ENCODE results near the gene GNB1L.
A peak's percentile ranks its signal among the peaks of the same experiment; 100 is the strongest.

GNB1L gene

DNA sequence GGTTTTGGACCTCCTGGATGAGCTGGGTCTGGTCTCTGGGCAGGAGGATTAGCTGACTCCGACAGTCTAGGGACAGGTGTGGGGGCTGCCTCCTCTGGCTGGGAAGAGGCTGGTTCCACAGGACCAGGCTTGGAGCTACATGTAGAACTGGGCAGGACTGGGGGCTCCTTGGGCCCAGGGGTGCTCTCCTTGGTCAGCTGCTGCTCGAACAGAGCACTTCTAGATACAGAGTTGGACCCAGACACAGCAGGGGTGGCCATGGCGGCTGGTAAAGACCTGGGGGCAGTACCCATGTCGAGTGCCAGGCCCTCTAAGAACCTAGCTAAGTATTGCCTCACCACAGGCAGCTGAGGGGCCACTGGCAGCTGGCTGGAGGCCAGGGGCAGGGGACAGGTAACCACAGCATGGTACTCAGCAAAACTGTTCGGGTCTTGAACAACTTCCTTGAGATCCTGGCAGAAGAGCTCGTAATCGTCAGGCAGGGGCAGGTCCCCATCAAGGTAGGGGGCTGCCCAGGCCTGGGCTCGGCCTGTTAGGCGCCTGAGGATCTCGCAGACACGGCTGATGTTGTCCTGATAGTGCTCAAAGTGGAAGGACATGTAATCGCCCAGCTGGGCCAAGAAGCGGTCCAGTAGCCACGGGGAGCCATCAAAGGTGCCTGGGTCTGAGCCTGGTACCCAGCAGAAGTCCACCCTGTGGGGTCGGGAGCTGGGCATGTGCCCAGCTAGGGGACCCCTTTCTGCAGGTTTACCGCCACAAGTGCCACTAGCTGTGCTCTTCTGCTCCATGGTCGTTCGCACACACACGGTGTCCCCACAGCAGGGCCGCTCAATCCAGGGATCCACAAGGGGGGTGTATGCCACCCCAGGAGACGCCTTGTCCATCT is 3.1 kb downstream of the GNB1L start:
- no CpG with 5 or more reads among the region's 21 CpGs for WGBS (ENCODE audit: extremely low coverage, insufficient coverage, insufficient read length)
- Histone ChIP-seq H4K12ac (ENCODE audit: low read depth, low read length) (no peak overlapping the region), H3K4ac (ENCODE audit: low read depth, low read length) (peak overlapping the region; percentile 22), H3K79me2 (ENCODE audit: control insufficient read depth, insufficient read depth, low read length, poor library complexity) (peaks cover 37% of the 10 kb centered on the region), H2BK5ac (ENCODE audit: low read depth, low read length, poor library complexity) (no peak overlapping the region), H2AK5ac (ENCODE audit: low read length) (peak overlapping the region; percentile 31), H2AFZ (ENCODE audit: insufficient read depth, low read length, poor library complexity) (no peak overlapping the region), H3K9ac (ENCODE audit: low read length) (no peak overlapping the region), H3K23ac (ENCODE audit: low read length) (no peak overlapping the region), H3K27ac (ENCODE audit: low read depth, low read length) (peak overlapping the region; percentile 77), H4K8ac (ENCODE audit: low read depth, low read length) (no peak overlapping the region), H3K4me2 (ENCODE audit: low read length) (no peak overlapping the region), H3K4me1 (ENCODE audit: control insufficient read depth in 1 of 2, insufficient read depth in 2 of 2, low read length in 2 of 2) (peaks cover 38 to 53% of the 10 kb centered on the region in 2 experiments), H3K4me3 (ENCODE audit: low read depth, low read length) (no peak overlapping the region), H2BK120ac (ENCODE audit: insufficient read depth, low read length, poor library complexity) (no peak overlapping the region), H3K14ac (ENCODE audit: low read length) (peak overlapping the region; percentile 38), H3K27me3 (ENCODE audit: insufficient read depth, low read length) (no peaks in the 10 kb centered on the region), H4K91ac (ENCODE audit: low read depth, low read length) (peak overlapping the region; percentile 9), H3K18ac (ENCODE audit: low read length) (peak overlapping the region; percentile 2), H3K9me3 (ENCODE audit: insufficient read depth, low read depth, low read length) (peaks cover 2% of the 10 kb centered on the region), H3K79me1 (ENCODE audit: low read length) (peaks cover 37% of the 10 kb centered on the region), H3K36me3 (ENCODE audit: control insufficient read depth in 1 of 2, insufficient read depth in 2 of 2, low read length in 2 of 2) (peaks cover 24 to 27% of the 10 kb centered on the region in 2 experiments), H2BK12ac (ENCODE audit: low read length) (peak overlapping the region; percentile 8)
- DNase-seq: no peak

- Histone ChIP-seq H3K23ac (ENCODE audit: low read length) (no peak overlapping the region), H2AK5ac (ENCODE audit: low read length) (peak overlapping the region; percentile 31)
- WGBS (ENCODE audit: extremely low coverage, insufficient coverage, insufficient read length): no CpG with 5 or more reads among the region's 9 CpGs
These were observed 3.9 kb downstream of the GNB1L start for GRCh38 chr22:19850763-19851109.

GRCh38 chr22:19849835-19850762 is 4.6 kb downstream of the GNB1L start:
- H3K4me2 ChIP-seq (ENCODE audit: low read length): peak overlapping the region; percentile 43
- peak overlapping the region; percentile 16 for H2BK12ac ChIP-seq (ENCODE audit: low read length)
- no peaks in the 10 kb centered on the region for H3K27me3 ChIP-seq (ENCODE audit: insufficient read depth, low read length)
- H4K91ac ChIP-seq (ENCODE audit: low read depth, low read length): peak overlapping the region; percentile 9
- peaks cover 31% of the 10 kb centered on the region for H3K79me2 ChIP-seq (ENCODE audit: control insufficient read depth, insufficient read depth, low read length, poor library complexity)
- H4K12ac ChIP-seq (ENCODE audit: low read depth, low read length): no peak overlapping the region
- H3K9ac ChIP-seq (ENCODE audit: low read length): no peak overlapping the region
- peaks cover 35 to 46% of the 10 kb centered on the region in 2 experiments for H3K4me1 ChIP-seq (ENCODE audit: control insufficient read depth in 1 of 2, insufficient read depth in 2 of 2, low read length in 2 of 2)
- H3K27ac ChIP-seq (ENCODE audit: low read depth, low read length): peak overlapping the region; percentile 77
- peaks cover 30% of the 10 kb centered on the region for H3K79me1 ChIP-seq (ENCODE audit: low read length)
- H2BK120ac ChIP-seq (ENCODE audit: insufficient read depth, low read length, poor library complexity): no peak overlapping the region
- peak overlapping the region; percentile 3 for H2BK5ac ChIP-seq (ENCODE audit: low read depth, low read length, poor library complexity)
- no peak overlapping the region for H3K23ac ChIP-seq (ENCODE audit: low read length)
- H3K18ac ChIP-seq (ENCODE audit: low read length): peak overlapping the region; percentile 44
- H2AK5ac ChIP-seq (ENCODE audit: low read length): no peak overlapping the region
- peak overlapping the region; percentile 2 for H3K4ac ChIP-seq (ENCODE audit: low read depth, low read length)
- no peak overlapping the region for H2AFZ ChIP-seq (ENCODE audit: insufficient read depth, low read length, poor library complexity)
- WGBS (ENCODE audit: extremely low coverage, insufficient coverage, insufficient read length): no CpG with 5 or more reads among the region's 9 CpGs
- H3K4me3 ChIP-seq (ENCODE audit: low read depth, low read length): no peak overlapping the region
- H3K9me3 ChIP-seq (ENCODE audit: insufficient read depth, low read depth, low read length): peaks cover 2% of the 10 kb centered on the region
- H3K14ac ChIP-seq (ENCODE audit: low read length): peak overlapping the region; percentile 38
- DNase-seq: peak; percentile 91 to 92
- peak overlapping the region; percentile 28 for H4K8ac ChIP-seq (ENCODE audit: low read depth, low read length)
- peaks cover 24 to 27% of the 10 kb centered on the region in 2 experiments for H3K36me3 ChIP-seq (ENCODE audit: control insufficient read depth in 1 of 2, insufficient read depth in 2 of 2, low read length in 2 of 2)

More at GRCh38 chr22:19850763-19851109, 3.9 kb downstream of the GNB1L start:
- H4K12ac ChIP-seq (ENCODE audit: low read depth, low read length): no peak overlapping the region
- no peaks in the 10 kb centered on the region for H3K27me3 ChIP-seq (ENCODE audit: insufficient read depth, low read length)
- H2BK5ac ChIP-seq (ENCODE audit: low read depth, low read length, poor library complexity): peak overlapping the region; percentile 3
- peaks cover 38 to 51% of the 10 kb centered on the region in 2 experiments for H3K4me1 ChIP-seq (ENCODE audit: control insufficient read depth in 1 of 2, insufficient read depth in 2 of 2, low read length in 2 of 2)
- H4K8ac ChIP-seq (ENCODE audit: low read depth, low read length): peak overlapping the region; percentile 28
- peaks cover 37% of the 10 kb centered on the region for H3K79me2 ChIP-seq (ENCODE audit: control insufficient read depth, insufficient read depth, low read length, poor library complexity)
- peaks cover 24 to 27% of the 10 kb centered on the region in 2 experiments for H3K36me3 ChIP-seq (ENCODE audit: control insufficient read depth in 1 of 2, insufficient read depth in 2 of 2, low read length in 2 of 2)
- peak overlapping the region; percentile 38 for H3K14ac ChIP-seq (ENCODE audit: low read length)
- no peak overlapping the region for H3K4ac ChIP-seq (ENCODE audit: low read depth, low read length)
- H3K9ac ChIP-seq (ENCODE audit: low read length): peak overlapping the region; percentile 8
- H3K27ac ChIP-seq (ENCODE audit: low read depth, low read length): peak overlapping the region; percentile 77
- no peak overlapping the region for H3K4me3 ChIP-seq (ENCODE audit: low read depth, low read length)
- no peak for DNase-seq
- H2BK120ac ChIP-seq (ENCODE audit: insufficient read depth, low read length, poor library complexity): no peak overlapping the region
- peak overlapping the region; percentile 54 for H2BK12ac ChIP-seq (ENCODE audit: low read length)
- peaks cover 2% of the 10 kb centered on the region for H3K9me3 ChIP-seq (ENCODE audit: insufficient read depth, low read depth, low read length)
- no peak overlapping the region for H3K4me2 ChIP-seq (ENCODE audit: low read length)
- H2AFZ ChIP-seq (ENCODE audit: insufficient read depth, low read length, poor library complexity): no peak overlapping the region
- peaks cover 36% of the 10 kb centered on the region for H3K79me1 ChIP-seq (ENCODE audit: low read length)
- peak overlapping the region; percentile 44 for H3K18ac ChIP-seq (ENCODE audit: low read length)
- H4K91ac ChIP-seq (ENCODE audit: low read depth, low read length): peak overlapping the region; percentile 9

Data from trophoblast cell (in vitro differentiated cells and primary cell).